Caco-2 (cell line): Measurements from ENCODE around the gene NECAB2. TPM values are rescaled to one million over a fixed set of nuclear protein-coding genes. Genes with fewer than 3 reads are reported as not detected.

Experiments used
- BruUV-seq: library from RNA; stranded (reverse); fragments of 400-500 nt; replicated peaks from 2 replicates; lab custom pipeline; 2021; lab: Mats Ljungman, UMichigan
- CTCF ChIA-PET: fragments of 300-600 bp; sonication (Branson Sonifier 250); formaldehyde crosslinking; loops from one replicate; lab custom pipeline; 2022; ENCODE audit warnings: antibody characterized with exemption; lab: Charles Lee
- POLR2A ChIA-PET: fragments of 300-600 bp; sonication (Branson Sonifier 250); formaldehyde crosslinking; loops from one replicate; lab custom pipeline; 2022; ENCODE audit warnings: antibody characterized with exemption; lab: Charles Lee
- DNase-seq, 2 experiments: peaks; one replicate each; pipeline versions ENCODE4 v3.0.0 to v3.0.0-alpha.2; 2020 to 2022
- H3K27me3 ChIP-seq: replicated peaks from 2 replicates; pipeline ENCODE4 v1.6.0; 2011; ENCODE audit warnings: low read length; ENCODE audit not compliant: control insufficient read depth, insufficient read depth
- H3K36me3 ChIP-seq: 2 replicates; pipeline ENCODE4 v1.5.1; 2011; ENCODE audit warnings: low read length; ENCODE audit not compliant: control insufficient read depth, insufficient read depth
- H3K4me1 ChIP-seq: fragments of 250-450 bp; sonication (Bioruptor Pico); 2 replicates; pipeline ENCODE4 v1.5.1; 2020; ENCODE audit warnings: mild to moderate bottlenecking
- H3K4me3 ChIP-seq: 2 replicates; pipeline ENCODE4 v1.5.1; 2011; ENCODE audit warnings: low read depth, mild to moderate bottlenecking, control low read depth, low read length
- H3K9me3 ChIP-seq: fragments of 250-450 bp; sonication (Bioruptor Pico); 2 replicates; pipeline ENCODE4 v1.5.1; 2020; ENCODE audit warnings: mild to moderate bottlenecking, moderate library complexity
- H3K27ac Mint-ChIP-seq: one replicate; pipeline ENCODE4 v1.8.0; 2022; ENCODE audit warnings: mixed read lengths; ENCODE audit not compliant: unreplicated experiment
- H3K27me3 Mint-ChIP-seq: one replicate; pipeline ENCODE4 v1.8.0; 2022; ENCODE audit warnings: mixed read lengths; ENCODE audit not compliant: insufficient read depth, unreplicated experiment
- H3K36me3 Mint-ChIP-seq: one replicate; pipeline ENCODE4 v1.8.0; 2022; ENCODE audit warnings: mild to moderate bottlenecking, mixed read lengths; ENCODE audit not compliant: insufficient read depth, unreplicated experiment
- H3K4me1 Mint-ChIP-seq: one replicate; pipeline ENCODE4 v1.8.0; 2022; ENCODE audit warnings: low read depth, mixed read lengths; ENCODE audit not compliant: unreplicated experiment
- H3K4me3 Mint-ChIP-seq: one replicate; pipeline ENCODE4 v1.8.0; 2022; ENCODE audit warnings: mild to moderate bottlenecking, moderate library complexity, mixed read lengths; ENCODE audit not compliant: unreplicated experiment
- H3K9me3 Mint-ChIP-seq: one replicate; pipeline ENCODE4 v1.8.0; 2022; ENCODE audit warnings: mixed read lengths; ENCODE audit not compliant: unreplicated experiment
- intact Hi-C: fragments of 100-400 bp; cut with micrococcal nuclease; formaldehyde crosslinking; loops from one replicate; pipeline ENCODE4 v1.10.0; 2022; ENCODE audit not compliant: unreplicated experiment
- total RNA-seq: library from RNA; stranded (reverse); gene quantifications from 2 replicates; pipeline ENCODE4 v1.2.3, GENCODE V29; 2022
- TF ChIP-seq, protein P1 (sequence below), 2 experiments: fragments of 200-600 bp in 1 of 2; IDR thresholded peaks; 1 replicate in 1 of 2; 2 replicates in 1 of 2; pipeline versions ENCODE4 v1.5.1 to v1.8.0; 2011 to 2022; ENCODE audit warnings: antibody characterized with exemption in 1 of 2, control low read depth in 1 of 2, inconsistent platforms in 1 of 2, low read depth in 1 of 2, low read length in 1 of 2, mild to moderate bottlenecking in 1 of 2, moderate library complexity in 1 of 2; ENCODE audit not compliant: insufficient read depth in 1 of 2, severe bottlenecking in 1 of 2, unreplicated experiment in 1 of 2

The NECAB2 gene
- total RNA-seq, 1 experiment from 2014 or later, result 0.68 TPM

DNA sequence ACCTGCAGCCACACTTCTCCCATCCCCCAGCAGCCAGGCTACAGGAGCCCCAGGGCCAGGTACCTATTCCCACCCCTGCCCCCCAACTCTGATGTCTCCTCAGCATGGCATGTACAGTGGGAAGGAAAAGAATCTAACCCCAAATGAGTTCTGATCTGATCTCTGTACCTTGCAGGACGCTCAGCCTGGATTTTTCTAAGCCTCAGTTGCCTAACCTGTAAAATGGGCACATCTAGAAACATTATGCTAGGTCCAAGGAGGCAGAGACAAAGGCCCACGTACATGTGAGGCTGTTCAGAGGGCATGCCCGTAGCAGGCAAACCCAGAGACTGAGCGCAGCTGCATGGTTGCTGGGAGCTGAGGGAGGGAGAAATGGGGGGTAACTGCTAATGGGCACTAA is 39.5 kb downstream of the NECAB2 start:
- H3K4me1 Mint-ChIP-seq, result no peaks in the 10 kb centered on the region
- no peaks in the 10 kb centered on the region; the same call in 1 of the 2 replicates for H3K27me3 ChIP-seq
- no peaks in the 10 kb centered on the region for H3K36me3 Mint-ChIP-seq
- H3K27ac Mint-ChIP-seq, result no peak overlapping the region
- TF ChIP-seq, protein P1, sequence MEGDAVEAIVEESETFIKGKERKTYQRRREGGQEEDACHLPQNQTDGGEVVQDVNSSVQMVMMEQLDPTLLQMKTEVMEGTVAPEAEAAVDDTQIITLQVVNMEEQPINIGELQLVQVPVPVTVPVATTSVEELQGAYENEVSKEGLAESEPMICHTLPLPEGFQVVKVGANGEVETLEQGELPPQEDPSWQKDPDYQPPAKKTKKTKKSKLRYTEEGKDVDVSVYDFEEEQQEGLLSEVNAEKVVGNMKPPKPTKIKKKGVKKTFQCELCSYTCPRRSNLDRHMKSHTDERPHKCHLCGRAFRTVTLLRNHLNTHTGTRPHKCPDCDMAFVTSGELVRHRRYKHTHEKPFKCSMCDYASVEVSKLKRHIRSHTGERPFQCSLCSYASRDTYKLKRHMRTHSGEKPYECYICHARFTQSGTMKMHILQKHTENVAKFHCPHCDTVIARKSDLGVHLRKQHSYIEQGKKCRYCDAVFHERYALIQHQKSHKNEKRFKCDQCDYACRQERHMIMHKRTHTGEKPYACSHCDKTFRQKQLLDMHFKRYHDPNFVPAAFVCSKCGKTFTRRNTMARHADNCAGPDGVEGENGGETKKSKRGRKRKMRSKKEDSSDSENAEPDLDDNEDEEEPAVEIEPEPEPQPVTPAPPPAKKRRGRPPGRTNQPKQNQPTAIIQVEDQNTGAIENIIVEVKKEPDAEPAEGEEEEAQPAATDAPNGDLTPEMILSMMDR (IDR thresholded peaks at IDR 0.05; ENCODE audit: insufficient read depth in 1 of 2, low read depth in 1 of 2, low read length in 1 of 2, severe bottlenecking in 1 of 2, unreplicated experiment in 1 of 2), result no peak
- H3K9me3 Mint-ChIP-seq, result no peaks in the 10 kb centered on the region
- no peak for DNase-seq
- H3K9me3 ChIP-seq, result no peaks in the 10 kb centered on the region
- CTCF ChIA-PET, result no interaction called here
- no peaks in the 10 kb centered on the region for H3K4me1 ChIP-seq
- H3K4me3 ChIP-seq, result no peak overlapping the region
- H3K27me3 Mint-ChIP-seq, result no peaks in the 10 kb centered on the region
- POLR2A ChIA-PET, result no interaction called here
- no peak overlapping the region for H3K4me3 Mint-ChIP-seq
- no peaks in the 10 kb centered on the region; the same call in 1 of the 2 replicates for H3K36me3 ChIP-seq
- intact Hi-C loops, result no loop called here
- BruUV-seq, result no TSS peak

DNA sequence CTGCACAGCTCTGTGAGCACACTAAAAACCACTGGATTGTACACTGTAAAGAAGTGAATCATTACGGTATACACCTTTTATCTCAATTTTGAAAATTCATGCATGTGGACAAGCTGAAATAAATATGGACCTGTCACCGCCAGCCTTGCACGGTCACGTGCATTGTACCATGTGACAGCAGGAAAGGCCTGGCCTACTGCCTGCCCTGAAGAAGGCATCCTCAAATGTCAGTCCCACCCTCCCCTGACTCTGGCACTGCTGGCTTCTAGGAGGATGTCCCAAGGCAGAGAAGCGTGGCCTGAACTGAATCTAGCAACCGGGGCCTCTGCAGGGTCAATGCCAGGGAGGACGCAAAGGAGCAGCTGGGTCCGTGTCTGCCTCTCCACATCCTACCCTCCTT is 39.9 kb downstream of the NECAB2 start:
- no peaks in the 10 kb centered on the region for H3K36me3 Mint-ChIP-seq
- ChIA-PET CTCF (no interaction called here), POLR2A (no interaction called here)
- intact Hi-C loops, result no loop called here
- H3K4me3 ChIP-seq, result no peak overlapping the region
- no TSS peak for BruUV-seq
- TF ChIP-seq, protein P1 (IDR thresholded peaks at IDR 0.05; ENCODE audit: insufficient read depth in 1 of 2, low read depth in 1 of 2, low read length in 1 of 2, severe bottlenecking in 1 of 2, unreplicated experiment in 1 of 2), result no peak
- no peaks in the 10 kb centered on the region for H3K4me1 ChIP-seq
- no peaks in the 10 kb centered on the region for H3K9me3 ChIP-seq
- no peak overlapping the region for H3K4me3 Mint-ChIP-seq
- H3K27ac Mint-ChIP-seq, result no peak overlapping the region
- no peak for DNase-seq
- H3K27me3 ChIP-seq, result no peaks in the 10 kb centered on the region; the same call in 1 of the 2 replicates
- H3K27me3 Mint-ChIP-seq, result no peaks in the 10 kb centered on the region
- H3K36me3 ChIP-seq, result no peaks in the 10 kb centered on the region; the same call in 1 of the 2 replicates
- H3K4me1 Mint-ChIP-seq, result no peaks in the 10 kb centered on the region
- no peaks in the 10 kb centered on the region for H3K9me3 Mint-ChIP-seq

DNA sequence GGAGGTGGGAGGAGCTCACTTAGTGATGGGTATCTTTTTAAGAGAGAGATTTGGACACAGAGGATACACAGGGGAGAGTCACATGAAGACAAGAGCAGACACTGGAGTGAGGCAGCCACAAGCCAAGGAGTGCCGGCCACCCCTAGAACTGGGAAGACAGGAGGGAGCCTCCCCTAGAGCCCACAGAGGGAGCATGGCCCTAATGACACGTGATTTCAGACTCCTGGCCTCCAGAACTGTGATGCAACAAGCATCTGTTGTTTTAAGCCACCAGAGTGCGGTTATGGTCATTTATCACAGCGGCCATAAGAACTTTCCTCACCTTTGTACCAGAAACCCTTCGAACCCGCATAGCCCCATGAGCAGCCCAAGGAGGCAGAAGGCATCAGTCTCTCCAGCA is 41.2 kb downstream of the NECAB2 start:
- no peaks in the 10 kb centered on the region; the same call in 1 of the 2 replicates for H3K9me3 ChIP-seq
- H3K4me1 Mint-ChIP-seq, result no peaks in the 10 kb centered on the region
- no peaks in the 10 kb centered on the region for H3K4me1 ChIP-seq
- no peaks in the 10 kb centered on the region for H3K27me3 Mint-ChIP-seq
- H3K4me3 ChIP-seq, result no peak overlapping the region
- H3K4me3 Mint-ChIP-seq, result no peak overlapping the region
- intact Hi-C loops, result no loop called here
- H3K27me3 ChIP-seq, result no peaks in the 10 kb centered on the region; the same call in 1 of the 2 replicates
- TF ChIP-seq, protein P1 (IDR thresholded peaks at IDR 0.05; ENCODE audit: insufficient read depth in 1 of 2, low read depth in 1 of 2, low read length in 1 of 2, severe bottlenecking in 1 of 2, unreplicated experiment in 1 of 2), result no peak
- no peaks in the 10 kb centered on the region for H3K36me3 Mint-ChIP-seq
- ChIA-PET CTCF (interaction anchor here (0.5 kb wide), 1 partner anchor 42 kb away, joined by 3 read pairs; no protein-coding TSS in a partner anchor), POLR2A (no interaction called here)
- H3K27ac Mint-ChIP-seq, result no peak overlapping the region
- no peak for DNase-seq
- H3K9me3 Mint-ChIP-seq, result peaks cover under 1% of the 10 kb centered on the region
- no TSS peak for BruUV-seq
- no peaks in the 10 kb centered on the region; the same call in 1 of the 2 replicates for H3K36me3 ChIP-seq
